GM18526 (cell line): Measurements from ENCODE around the gene AKNA.

ENCODE experiments used
- POLR2A ChIP-seq: IDR thresholded peaks from 3 replicates; pipeline ENCODE4 v1.6.1; 2011; ENCODE audit not compliant: insufficient read length; ENCODE audit errors: extremely low read depth

The AKNA gene

DNA sequence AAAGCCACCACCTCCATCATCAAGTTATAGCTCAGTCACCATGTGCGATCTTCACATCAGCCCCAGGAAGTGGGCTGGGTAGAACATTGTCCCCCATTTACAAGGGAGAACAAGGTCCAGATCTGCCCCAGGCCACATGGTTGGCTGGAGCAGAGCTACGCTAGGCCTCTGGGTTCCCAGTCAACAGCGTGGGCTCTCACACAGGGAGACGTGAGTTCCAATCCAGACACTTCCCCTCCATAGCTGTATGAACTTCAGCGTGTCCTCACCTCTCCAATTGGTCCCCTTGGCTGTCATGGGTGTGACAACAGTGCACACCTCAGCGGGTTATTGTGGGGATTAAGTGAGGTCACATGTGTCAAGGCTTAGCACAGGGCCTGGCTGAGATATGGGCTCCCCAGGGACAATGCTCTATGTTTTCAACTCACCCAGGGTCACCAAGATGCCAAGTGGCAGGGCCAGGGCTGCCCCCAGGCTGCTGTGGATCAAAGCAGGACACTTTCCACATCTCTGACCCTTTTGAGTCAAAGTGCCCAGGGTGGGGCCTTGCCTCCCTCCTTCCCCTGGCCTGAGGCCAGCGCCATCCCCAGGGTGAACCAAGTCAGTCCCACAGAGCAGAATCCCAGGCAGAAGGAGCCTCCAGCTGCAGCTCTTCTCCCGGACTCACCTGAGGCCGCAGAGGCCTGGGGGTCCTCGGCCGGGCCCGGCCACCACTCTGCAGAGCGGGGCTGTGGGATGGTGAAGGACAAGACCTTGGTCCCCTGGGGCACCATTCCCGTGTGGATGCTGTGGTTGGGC lies 19.8 kb downstream of the AKNA start:
- TF ChIP-seq POLR2A: no peak

DNA sequence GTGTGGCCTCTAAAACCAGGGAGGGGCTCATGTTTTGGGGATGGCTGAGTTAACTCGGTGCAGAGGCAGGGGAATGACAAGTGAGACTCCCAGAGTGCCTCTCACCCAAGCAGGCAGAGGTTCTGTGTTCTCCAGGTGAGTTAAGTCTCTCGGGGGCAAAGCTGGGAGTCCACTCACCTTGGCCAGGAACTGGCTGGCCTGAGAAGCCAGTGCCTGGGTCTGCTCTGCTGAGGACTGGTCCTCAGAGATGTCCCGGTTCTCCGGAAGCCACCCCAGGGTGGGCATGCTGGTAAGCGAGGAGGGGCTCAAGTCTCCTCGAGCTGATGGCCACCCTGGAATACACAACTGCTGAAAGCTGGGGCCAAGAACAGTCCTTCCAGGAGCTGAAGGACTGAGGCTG lies 20.4 kb downstream of the AKNA start:
- no peak for TF ChIP-seq POLR2A

DNA sequence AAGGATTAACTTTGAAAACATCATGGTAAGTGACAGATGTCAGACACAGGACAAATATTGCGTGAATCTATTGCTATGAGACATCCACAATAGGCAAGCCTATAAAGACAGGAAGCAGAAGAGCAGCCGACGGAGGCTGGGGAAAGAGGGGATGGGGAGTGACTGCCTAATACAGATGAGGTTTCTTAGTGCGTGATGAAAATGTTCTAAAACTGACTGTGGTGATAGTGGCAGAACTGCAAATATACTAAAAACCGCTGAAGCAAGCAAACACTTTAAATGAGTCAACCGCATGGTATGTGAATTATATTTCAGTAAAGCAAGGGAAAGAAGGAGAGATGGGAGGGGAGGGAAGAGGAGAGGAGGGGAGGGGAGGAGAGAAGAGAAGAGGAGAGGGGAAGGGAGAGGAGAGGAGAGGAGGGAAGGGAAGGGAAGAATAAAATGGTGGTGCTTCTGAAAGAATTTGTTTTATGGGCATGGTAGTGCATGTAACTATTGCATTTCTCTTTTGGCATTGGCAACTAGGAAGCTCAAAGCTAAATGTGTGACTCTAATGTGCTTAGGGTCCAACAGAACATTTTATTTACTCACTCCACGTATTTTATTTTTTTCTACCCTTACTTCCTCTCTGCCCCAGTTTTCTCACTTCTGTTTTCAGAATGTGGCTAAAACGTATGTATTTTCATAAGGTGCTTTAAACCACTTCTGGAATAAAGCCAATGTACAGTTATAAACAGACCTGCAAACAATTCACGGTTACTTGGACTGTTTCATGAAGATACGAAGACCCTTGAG lies 21.3 kb downstream of the AKNA start:
- no peak for TF ChIP-seq POLR2A

DNA sequence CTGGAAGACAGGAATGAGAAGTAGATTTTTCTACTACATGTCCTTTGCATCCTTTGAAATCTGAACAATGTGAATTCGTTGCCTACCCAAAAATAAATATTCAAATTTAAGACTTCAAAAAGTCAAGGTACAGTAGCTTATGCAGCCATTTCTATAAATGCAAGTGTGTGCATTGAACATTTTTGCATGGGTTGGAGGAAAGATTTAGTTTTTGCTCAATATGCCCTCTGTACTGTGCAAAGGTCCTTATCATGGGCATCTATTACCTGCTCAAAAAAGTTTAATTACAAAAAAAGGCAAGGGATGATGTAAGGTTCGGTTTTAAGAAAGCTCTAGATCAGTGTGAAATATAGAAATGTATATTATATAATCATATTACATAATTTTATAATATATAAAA lies 22.6 kb downstream of the AKNA start:
- TF ChIP-seq POLR2A: no peak

DNA sequence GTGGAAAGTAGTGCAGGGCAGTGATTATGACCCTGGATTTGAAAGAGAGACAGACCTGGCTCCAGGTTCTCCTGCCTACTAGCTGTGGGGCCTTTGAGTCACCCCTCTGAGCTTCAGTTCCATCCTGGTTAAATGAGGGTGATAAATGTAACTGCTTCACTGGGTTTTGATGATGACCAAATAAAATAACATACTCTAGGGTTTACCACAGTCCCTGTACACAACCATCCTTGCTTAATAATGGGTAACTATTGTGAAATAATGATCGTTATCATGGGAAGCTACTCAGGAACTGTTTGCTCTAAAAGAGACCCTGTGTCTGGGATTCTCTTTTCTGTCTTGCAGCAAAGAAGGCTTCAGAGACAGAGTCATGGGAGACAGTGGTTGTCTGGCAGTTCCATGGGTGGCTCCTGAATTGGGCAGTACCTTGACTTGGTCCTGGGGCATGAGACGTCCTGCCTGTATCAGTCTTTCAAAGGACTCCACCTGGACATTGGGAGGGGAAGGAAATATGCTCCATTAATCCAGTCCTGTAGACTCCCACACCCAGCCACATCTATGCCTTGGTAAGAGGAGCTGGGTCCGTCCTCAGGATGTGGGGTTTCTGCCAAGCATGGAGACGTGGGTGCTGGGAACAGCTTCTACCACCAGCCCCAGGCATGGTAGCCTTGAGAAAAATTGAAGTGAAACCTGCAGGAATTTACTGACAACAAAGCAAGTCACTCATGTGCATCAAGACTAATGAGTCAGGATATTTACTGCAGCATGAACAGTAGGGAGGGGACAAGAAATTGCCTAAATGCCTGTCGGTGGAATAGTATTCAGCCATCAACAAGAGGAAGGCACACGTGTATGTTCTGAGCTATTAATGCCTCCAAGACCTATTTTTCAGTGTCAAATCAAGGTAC lies 23.4 kb downstream of the AKNA start:
- TF ChIP-seq POLR2A: no peak

DNA sequence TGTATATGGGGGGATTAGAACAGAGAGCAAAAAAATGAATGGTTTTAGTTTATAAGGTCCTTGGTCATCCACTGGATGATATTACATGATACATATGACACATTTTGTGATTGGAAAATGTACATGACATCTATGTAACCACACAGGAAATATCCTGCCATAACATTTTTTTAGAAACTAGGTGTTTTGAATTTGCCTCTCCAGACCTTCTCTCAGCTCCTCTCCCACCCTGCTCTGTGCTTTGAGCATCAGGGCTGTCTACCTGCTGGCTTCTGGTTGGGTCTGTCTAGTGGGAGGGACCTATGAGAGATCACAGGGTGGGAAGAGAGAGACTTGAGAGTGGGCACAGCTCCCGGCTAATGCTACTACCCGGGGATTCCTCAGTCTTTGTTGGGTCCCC lies 24.4 kb downstream of the AKNA start:
- TF ChIP-seq POLR2A: no peak

DNA sequence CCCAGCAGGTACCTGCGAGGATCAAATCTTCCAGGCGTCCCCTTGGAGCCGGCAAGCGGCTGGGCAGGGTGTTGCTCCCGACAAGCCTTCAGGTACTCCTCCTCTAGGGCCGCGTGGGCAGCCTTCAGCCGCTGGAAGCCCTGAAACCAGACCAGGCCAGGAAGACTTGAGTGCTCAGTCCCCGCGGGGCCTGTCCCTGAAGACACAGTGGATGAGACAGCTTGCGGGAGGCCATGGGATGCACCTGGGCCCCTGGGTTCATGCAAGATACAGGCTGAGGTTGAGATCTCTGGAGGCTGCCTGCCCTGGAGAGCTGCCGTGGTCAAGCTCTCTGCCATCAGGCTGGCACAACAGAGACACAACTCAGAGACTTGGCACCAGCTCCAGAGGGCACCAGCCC lies 25.4 kb downstream of the AKNA start:
- no peak for TF ChIP-seq POLR2A

DNA sequence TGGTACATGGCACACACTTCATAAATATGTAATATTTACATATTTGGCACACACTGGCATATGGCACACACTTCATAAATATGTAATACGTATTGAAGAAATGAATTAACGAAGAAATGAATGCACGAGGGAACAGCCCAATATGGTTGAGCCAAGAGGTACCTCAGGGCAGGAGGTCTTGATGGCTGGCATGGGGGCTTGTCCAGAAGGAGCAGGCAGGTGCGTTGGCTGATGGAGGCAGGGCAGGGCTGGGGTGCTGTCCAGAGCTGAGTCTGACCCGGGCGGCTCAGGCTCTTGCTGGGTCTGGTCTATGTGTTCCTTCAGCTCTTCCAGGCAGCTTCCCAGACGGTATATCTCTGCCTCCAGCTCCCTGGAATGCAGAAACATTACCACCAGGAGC lies 26.2 kb downstream of the AKNA start:
- TF ChIP-seq POLR2A: no peak

DNA sequence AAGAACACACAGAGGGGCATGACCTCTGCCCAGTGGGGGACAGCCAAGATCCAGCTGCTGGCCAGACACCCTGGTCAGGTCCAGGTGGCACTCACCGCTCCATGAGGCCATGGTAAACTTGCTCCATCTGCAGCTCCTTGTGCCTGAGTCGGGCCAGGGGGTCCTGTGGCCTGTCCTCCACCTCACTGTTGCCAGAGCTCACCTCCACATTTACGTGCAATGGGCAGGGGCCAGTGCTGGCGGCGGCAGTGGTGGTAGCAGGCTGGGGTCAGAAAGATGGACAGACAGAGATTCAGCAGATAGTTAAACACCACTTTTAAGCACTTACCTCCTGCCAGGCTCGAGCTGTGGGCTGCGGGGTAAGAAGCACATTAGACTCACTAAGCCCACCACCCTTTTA lies 28.0 kb downstream of the AKNA start:
- TF ChIP-seq POLR2A: no peak

DNA sequence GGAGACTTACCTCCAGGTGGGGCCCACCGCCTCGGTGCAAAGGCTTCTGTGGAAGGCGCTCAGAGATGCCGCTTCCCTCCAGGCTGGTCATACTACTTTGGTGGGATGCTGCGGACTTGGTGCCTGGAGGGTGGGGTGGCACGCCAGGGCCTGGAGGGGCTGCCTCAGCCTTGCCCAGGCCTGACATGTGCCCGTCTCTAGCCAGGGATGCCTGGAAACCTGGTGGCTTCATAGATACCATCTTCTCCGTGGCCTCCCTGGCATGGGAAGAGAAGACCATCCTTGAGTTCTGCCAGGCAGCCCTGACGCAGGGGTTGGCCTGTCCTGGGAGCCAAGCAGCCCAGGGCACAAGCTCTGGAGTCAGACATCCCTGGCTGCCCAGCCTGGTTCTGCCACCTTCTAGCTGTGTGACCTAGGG lies 29.9 kb downstream of the AKNA start:
- no peak for TF ChIP-seq POLR2A

DNA sequence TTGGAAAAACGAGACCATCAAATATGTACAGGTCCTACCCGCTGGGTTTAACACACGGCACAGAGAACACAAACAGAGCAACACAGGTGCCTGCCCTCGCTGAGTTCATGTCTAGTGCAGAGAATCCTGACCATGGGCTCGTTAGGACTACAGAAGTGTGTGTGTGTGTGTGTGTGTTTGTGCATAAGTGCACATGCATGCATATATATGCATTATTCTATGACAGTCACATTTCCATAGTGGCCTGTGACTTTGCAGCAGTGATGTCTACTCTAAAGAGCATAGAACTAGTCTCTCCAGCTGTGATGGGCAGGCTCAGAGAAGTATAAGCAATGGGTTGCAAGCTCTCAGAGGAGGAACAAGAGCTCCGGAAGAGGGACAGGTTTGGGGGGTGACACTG lies 30.4 kb downstream of the AKNA start:
- TF ChIP-seq POLR2A: no peak

DNA sequence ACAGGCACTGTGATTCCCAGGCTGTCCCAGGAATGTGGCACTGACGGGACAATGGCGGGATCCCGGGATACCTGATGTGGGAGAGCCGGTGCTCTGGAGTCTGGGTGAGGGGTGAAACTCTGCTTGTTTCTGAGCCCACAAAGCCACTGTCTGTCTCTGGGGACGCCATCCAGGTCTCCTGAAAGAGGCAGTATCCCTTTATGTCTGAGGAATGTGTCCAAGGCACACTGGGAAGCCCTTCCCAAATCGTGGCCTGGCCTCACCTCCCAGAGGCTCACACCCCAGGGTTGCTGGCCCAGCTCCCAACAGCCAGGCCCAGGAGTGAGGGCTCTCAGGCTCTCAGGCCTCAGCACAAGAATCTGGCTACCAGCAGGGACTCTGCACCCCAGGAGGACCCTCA lies 31.0 kb downstream of the AKNA start:
- TF ChIP-seq POLR2A: no peak

DNA sequence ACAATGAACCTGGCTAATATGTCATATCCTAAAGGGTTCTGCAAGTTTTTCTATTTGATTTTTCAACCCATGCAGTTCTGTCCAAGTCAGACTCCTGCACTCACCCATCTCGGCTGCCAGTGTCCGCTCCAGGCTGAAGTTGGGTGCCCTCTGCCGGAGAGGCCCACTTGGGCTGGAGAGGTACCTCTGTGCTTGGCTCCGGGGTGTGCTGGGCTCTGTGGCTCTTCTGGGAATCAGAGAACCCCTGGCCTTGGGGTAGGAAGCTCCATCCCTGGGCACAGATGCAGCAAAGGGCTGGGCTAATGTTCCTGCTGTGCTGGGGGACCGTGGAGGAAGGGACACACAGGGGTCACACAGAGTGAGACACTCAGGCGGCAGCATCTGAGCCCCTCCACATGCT lies 32.0 kb downstream of the AKNA start:
- TF ChIP-seq POLR2A: no peak

DNA sequence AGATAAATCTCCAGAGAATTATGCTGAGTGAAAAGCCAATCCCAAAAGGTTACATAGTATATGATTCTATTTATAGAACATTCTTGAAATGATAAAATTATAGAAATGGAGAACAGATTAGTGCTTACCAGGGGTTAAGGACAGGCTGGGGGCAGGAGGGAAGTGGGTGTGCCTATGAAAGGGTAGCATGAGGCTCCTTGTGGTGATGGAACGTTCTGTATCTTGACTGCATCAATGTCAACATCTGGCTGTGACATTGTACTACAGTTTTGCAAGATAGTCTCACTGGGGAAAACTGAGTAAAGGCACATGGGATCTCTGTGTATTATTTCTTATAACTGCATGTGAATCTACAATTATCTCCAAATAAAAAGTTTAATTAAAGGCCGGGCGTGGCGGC lies 35.9 kb downstream of the AKNA start:
- no peak for TF ChIP-seq POLR2A

DNA sequence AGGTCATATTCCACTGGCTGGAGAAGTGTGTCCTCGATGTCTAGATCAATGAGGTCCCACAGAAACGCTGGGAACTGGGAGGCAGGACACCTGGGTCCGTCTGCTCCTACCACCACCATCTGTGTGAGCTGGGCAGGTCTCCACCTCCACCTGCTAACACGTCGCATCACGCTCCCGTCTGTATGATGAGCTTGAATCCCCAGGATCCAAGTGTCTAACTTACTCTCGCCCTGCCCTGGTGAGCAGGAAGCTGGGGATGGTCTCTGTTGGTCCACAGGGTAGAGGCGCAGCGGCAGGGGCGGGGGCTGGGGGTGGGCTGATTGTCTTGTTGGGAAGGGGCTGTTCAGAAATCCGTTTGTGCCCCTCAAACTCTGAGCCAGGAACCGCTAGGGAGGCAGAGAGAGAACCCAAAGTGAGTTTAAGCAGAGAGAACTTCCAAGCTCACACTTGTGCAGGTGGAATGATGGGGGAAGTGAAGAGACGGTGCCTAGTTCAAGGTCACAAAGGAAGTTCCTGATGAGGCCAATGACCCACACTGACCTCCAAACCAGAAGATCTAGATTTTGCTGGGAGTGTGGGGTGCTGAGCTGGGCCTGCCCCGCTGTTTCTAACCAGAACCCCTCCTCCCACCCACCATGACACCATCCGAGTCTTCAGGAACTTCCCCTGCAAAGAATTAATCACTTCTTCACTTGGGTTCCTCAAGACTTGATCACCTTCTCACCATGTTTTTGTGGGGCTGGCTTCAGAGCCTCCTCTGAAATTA lies 37.0 kb downstream of the AKNA start:
- no peak for TF ChIP-seq POLR2A
